HUES48 (cell line): ENCODE measurements around the gene CCNY.

Experiments used
- H3K27ac ChIP-seq: one replicate; pipeline ENCODE4 v1.7.0; 2013; ENCODE audit warnings: low read depth, low read length, inconsistent platforms
- H3K27me3 ChIP-seq: 2 replicates; pipeline ENCODE4 v1.6.1; 2013; ENCODE audit warnings: mild to moderate bottlenecking, low read length; ENCODE audit not compliant: control insufficient read depth, insufficient read depth
- H3K36me3 ChIP-seq: 2 replicates; pipeline ENCODE4 v1.6.1; 2013; ENCODE audit warnings: low read length; ENCODE audit not compliant: control insufficient read depth, insufficient read depth
- H3K4me1 ChIP-seq: 2 replicates; pipeline ENCODE4 v1.6.1; 2013; ENCODE audit warnings: mild to moderate bottlenecking, low read length; ENCODE audit not compliant: control insufficient read depth, insufficient read depth
- H3K4me3 ChIP-seq: 2 replicates; pipeline ENCODE4 v1.5.1; 2013; ENCODE audit warnings: mild to moderate bottlenecking, low read depth, low read length
- H3K9ac ChIP-seq: 2 replicates; pipeline ENCODE4 v1.6.1; 2013; ENCODE audit warnings: mild to moderate bottlenecking, low read depth, low read length, moderate library complexity
- H3K9me3 ChIP-seq: 2 replicates; pipeline ENCODE4 v1.6.1; 2013; ENCODE audit warnings: low read length; ENCODE audit not compliant: control insufficient read depth, insufficient read depth

The CCNY gene

GRCh38 chr10:35564341-35564968 lies 228.1 kb downstream of the CCNY start:
- Histone ChIP-seq H3K36me3 (no peaks in the 10 kb centered on the region; the same call in 1 of the 2 replicates), H3K27ac (no peak overlapping the region), H3K9me3 (no peaks in the 10 kb centered on the region; the same call in 1 of the 2 replicates), H3K4me3 (no peak overlapping the region), H3K9ac (no peak overlapping the region), H3K27me3 (no peaks in the 10 kb centered on the region), H3K4me1 (no peaks in the 10 kb centered on the region)

GRCh38 chr10:35565602-35566081 lies 229.3 kb downstream of the CCNY start:
- no peaks in the 10 kb centered on the region; the same call in 1 of the 2 replicates for H3K9me3 ChIP-seq
- no peak overlapping the region for H3K27ac ChIP-seq
- no peak overlapping the region for H3K9ac ChIP-seq
- no peaks in the 10 kb centered on the region for H3K27me3 ChIP-seq
- no peaks in the 10 kb centered on the region; the same call in 1 of the 2 replicates for H3K36me3 ChIP-seq
- H3K4me3 ChIP-seq, result no peak overlapping the region
- no peaks in the 10 kb centered on the region for H3K4me1 ChIP-seq

GRCh38 chr10:35567951-35568350 lies 231.6 kb downstream of the CCNY start:
- H3K27ac ChIP-seq, result no peak overlapping the region
- no peak overlapping the region for H3K9ac ChIP-seq
- no peaks in the 10 kb centered on the region for H3K4me1 ChIP-seq
- no peaks in the 10 kb centered on the region for H3K27me3 ChIP-seq
- H3K36me3 ChIP-seq, result no peaks in the 10 kb centered on the region; the same call in 1 of the 2 replicates
- H3K4me3 ChIP-seq, result no peak overlapping the region
- H3K9me3 ChIP-seq, result no peaks in the 10 kb centered on the region; the same call in 1 of the 2 replicates

- Histone ChIP-seq H3K9me3 (no peaks in the 10 kb centered on the region; the same call in 1 of the 2 replicates), H3K9ac (no peak overlapping the region), H3K27ac (no peak overlapping the region), H3K4me3 (no peak overlapping the region), H3K36me3 (no peaks in the 10 kb centered on the region; the same call in 1 of the 2 replicates), H3K27me3 (no peaks in the 10 kb centered on the region), H3K4me1 (peaks cover 1% of the 10 kb centered on the region)
Measured at GRCh38 chr10:35568483-35569015, 232.2 kb downstream of the CCNY start.

GRCh38 chr10:35569111-35569707 lies 232.9 kb downstream of the CCNY start:
- no peaks in the 10 kb centered on the region for H3K27me3 ChIP-seq
- no peak overlapping the region for H3K9ac ChIP-seq
- no peak overlapping the region for H3K4me3 ChIP-seq
- no peaks in the 10 kb centered on the region; the same call in 1 of the 2 replicates for H3K9me3 ChIP-seq
- H3K4me1 ChIP-seq, result peaks cover 6% of the 10 kb centered on the region
- no peaks in the 10 kb centered on the region; the same call in 1 of the 2 replicates for H3K36me3 ChIP-seq
- no peak overlapping the region for H3K27ac ChIP-seq

GRCh38 chr10:35569836-35570235 lies 233.5 kb downstream of the CCNY start:
- H3K27me3 ChIP-seq, result no peaks in the 10 kb centered on the region
- no peak overlapping the region for H3K9ac ChIP-seq
- no peak overlapping the region for H3K4me3 ChIP-seq
- no peak overlapping the region for H3K27ac ChIP-seq
- H3K9me3 ChIP-seq, result no peaks in the 10 kb centered on the region; the same call in 1 of the 2 replicates
- H3K36me3 ChIP-seq, result no peaks in the 10 kb centered on the region; the same call in 1 of the 2 replicates
- H3K4me1 ChIP-seq, result peaks cover 6% of the 10 kb centered on the region

GRCh38 chr10:35570397-35570796 lies 234.1 kb downstream of the CCNY start:
- no peaks in the 10 kb centered on the region; the same call in 1 of the 2 replicates for H3K9me3 ChIP-seq
- no peak overlapping the region for H3K27ac ChIP-seq

GRCh38 chr10:35572583-35572982 lies 236.3 kb downstream of the CCNY start:
- H3K27ac ChIP-seq, result no peak overlapping the region
- no peaks in the 10 kb centered on the region for H3K27me3 ChIP-seq
- H3K9ac ChIP-seq, result no peak overlapping the region
- no peak overlapping the region for H3K4me3 ChIP-seq
- no peaks in the 10 kb centered on the region; the same call in 1 of the 2 replicates for H3K36me3 ChIP-seq
- no peaks in the 10 kb centered on the region for H3K9me3 ChIP-seq
- peaks cover 6% of the 10 kb centered on the region for H3K4me1 ChIP-seq

More at GRCh38 chr10:35570397-35570796, 234.1 kb downstream of the CCNY start:
- Histone ChIP-seq H3K9ac (no peak overlapping the region), H3K4me3 (no peak overlapping the region), H3K36me3 (no peaks in the 10 kb centered on the region; the same call in 1 of the 2 replicates), H3K27me3 (no peaks in the 10 kb centered on the region), H3K4me1 (peaks cover 6% of the 10 kb centered on the region)

- peaks cover 6% of the 10 kb centered on the region for H3K4me1 ChIP-seq
- no peak overlapping the region for H3K27ac ChIP-seq
- H3K36me3 ChIP-seq, result no peaks in the 10 kb centered on the region
- no peak overlapping the region for H3K4me3 ChIP-seq
- H3K9ac ChIP-seq, result no peak overlapping the region; the same call in 1 of the 2 replicates
- no peaks in the 10 kb centered on the region for H3K27me3 ChIP-seq
- H3K9me3 ChIP-seq, result no peaks in the 10 kb centered on the region
Measured at GRCh38 chr10:35573796-35574195, 237.5 kb downstream of the CCNY start.

- no peak overlapping the region for H3K27ac ChIP-seq
- H3K27me3 ChIP-seq, result no peaks in the 10 kb centered on the region
- peaks cover 6% of the 10 kb centered on the region for H3K4me1 ChIP-seq
- H3K36me3 ChIP-seq, result no peaks in the 10 kb centered on the region
- H3K9ac ChIP-seq, result no peak overlapping the region
- no peaks in the 10 kb centered on the region for H3K9me3 ChIP-seq
- no peak overlapping the region for H3K4me3 ChIP-seq
Measured at GRCh38 chr10:35574924-35575352, 238.6 kb downstream of the CCNY start.

GRCh38 chr10:35575640-35576039 lies 239.3 kb downstream of the CCNY start:
- no peak overlapping the region for H3K4me3 ChIP-seq
- no peaks in the 10 kb centered on the region for H3K27me3 ChIP-seq
- H3K9ac ChIP-seq, result no peak overlapping the region
- peaks cover 6% of the 10 kb centered on the region for H3K4me1 ChIP-seq
- H3K27ac ChIP-seq, result no peak overlapping the region
- H3K36me3 ChIP-seq, result no peaks in the 10 kb centered on the region
- H3K9me3 ChIP-seq, result no peaks in the 10 kb centered on the region
